GM23338 (cell line): ENCODE measurements around the gene GPR39. TPM values are rescaled to one million over a fixed set of nuclear protein-coding genes. Genes with fewer than 3 reads are reported as not detected.

Experiments used
- ATAC-seq: fragments of 200-7000 bp; cut with Tn5 transposase; 3 replicates; pipeline ENCODE4 v1.9.1; 2020
- DNase-seq: peaks from one replicate; pipeline ENCODE4 v3.0.0-alpha.2; 2015; ENCODE audit warnings: low spot score
- H2AFZ ChIP-seq: fragments of 200-600 bp; sonication (generic); 2 replicates; pipeline ENCODE4 v1.8.0; 2016; ENCODE audit warnings: antibody characterized with exemption, mild to moderate bottlenecking, moderate library complexity
- H3F3A ChIP-seq: fragments of 200-600 bp; sonication (generic); replicated peaks from 2 replicates; pipeline ENCODE4 v1.8.0; 2017; ENCODE audit warnings: antibody characterized with exemption, mixed run types, low read depth
- H3K27ac ChIP-seq: fragments of 200-600 bp; sonication (generic); 2 replicates; pipeline ENCODE4 v1.6.1; 2016; ENCODE audit warnings: low read depth
- H3K27me3 ChIP-seq: fragments of 200-600 bp; sonication (generic); 2 replicates; pipeline ENCODE4 v1.8.0; 2016; ENCODE audit warnings: mild to moderate bottlenecking, mixed run types, moderate library complexity; ENCODE audit not compliant: insufficient read depth
- H3K36me3 ChIP-seq: fragments of 200-600 bp; sonication (generic); 2 replicates; pipeline ENCODE4 v1.8.0; 2016; ENCODE audit warnings: mild to moderate bottlenecking; ENCODE audit not compliant: insufficient read depth
- H3K4me1 ChIP-seq: fragments of 200-600 bp; sonication (generic); 2 replicates; pipeline ENCODE4 v1.8.0; 2016; ENCODE audit warnings: mild to moderate bottlenecking, moderate library complexity; ENCODE audit not compliant: insufficient read depth
- H3K4me2 ChIP-seq: fragments of 200-600 bp; sonication (generic); 2 replicates; pipeline ENCODE4 v1.7.1; 2017; ENCODE audit warnings: mixed run types
- H3K4me3 ChIP-seq: fragments of 200-600 bp; sonication (generic); 2 replicates; pipeline ENCODE4 v1.6.1; 2016; ENCODE audit warnings: mixed run types
- H3K79me2 ChIP-seq: fragments of 200-600 bp; sonication (generic); replicated peaks from 2 replicates; pipeline ENCODE4 v1.8.0; 2017; ENCODE audit warnings: mild to moderate bottlenecking; ENCODE audit not compliant: insufficient read depth
- H3K9me2 ChIP-seq: fragments of 200-600 bp; sonication (generic); 2 replicates; pipeline ENCODE4 v1.8.0; 2017; ENCODE audit not compliant: insufficient read depth
- H4K20me1 ChIP-seq: fragments of 200-600 bp; sonication (generic); replicated peaks from 2 replicates; pipeline ENCODE4 v1.8.0; 2017; ENCODE audit warnings: mild to moderate bottlenecking; ENCODE audit not compliant: insufficient read depth
- H3K27ac Mint-ChIP-seq: 2 replicates; pipeline ENCODE4 v1.8.0; 2020; ENCODE audit warnings: inconsistent platforms, mild to moderate bottlenecking, moderate library complexity, mixed read lengths
- H3K27me3 Mint-ChIP-seq: 3 replicates; pipeline ENCODE4 v1.8.0; 2022; ENCODE audit warnings: low read depth, mild to moderate bottlenecking, moderate library complexity, mixed read lengths, inconsistent platforms; ENCODE audit not compliant: insufficient read depth, poor library complexity
- H3K36me3 Mint-ChIP-seq: 3 replicates; pipeline ENCODE4 v1.8.0; 2021; ENCODE audit warnings: low read depth, mild to moderate bottlenecking, inconsistent platforms, moderate library complexity, mixed read lengths
- H3K4me1 Mint-ChIP-seq: 3 replicates; pipeline ENCODE4 v1.8.0; 2020; ENCODE audit warnings: mild to moderate bottlenecking, inconsistent platforms, mixed read lengths
- H3K4me3 Mint-ChIP-seq: 3 replicates; pipeline ENCODE4 v1.8.0; 2021; ENCODE audit warnings: moderate library complexity, mild to moderate bottlenecking, inconsistent platforms, mixed read lengths
- H3K9me3 Mint-ChIP-seq: 3 replicates; pipeline ENCODE4 v1.8.0; 2020; ENCODE audit warnings: moderate library complexity, mild to moderate bottlenecking, inconsistent platforms, mixed read lengths
- CREB1 ChIP-seq: fragments of 250-450 bp; sonication (Bioruptor Pico); IDR thresholded peaks from 2 replicates; pipeline ENCODE4 v1.5.0; 2020; ENCODE audit warnings: low read depth, mild to moderate bottlenecking, moderate library complexity
- EZH2 ChIP-seq: fragments of 200-600 bp; sonication (generic); IDR thresholded peaks from one replicate; pipeline ENCODE4 v1.8.0; 2017; ENCODE audit warnings: antibody characterized with exemption, mild to moderate bottlenecking, low read depth; ENCODE audit not compliant: unreplicated experiment
- EZH2phosphoT487 ChIP-seq: fragments of 200-600 bp; sonication (generic); IDR thresholded peaks from one replicate; pipeline ENCODE4 v1.8.1; 2018; ENCODE audit warnings: antibody characterized with exemption; ENCODE audit not compliant: unreplicated experiment
- JUNB ChIP-seq: IDR thresholded peaks from one replicate; pipeline ENCODE4 v1.6.1; 2016; ENCODE audit warnings: antibody characterized with exemption; ENCODE audit not compliant: unreplicated experiment
- NANOG ChIP-seq: IDR thresholded peaks from 2 replicates; pipeline ENCODE4 v1.6.1; 2016; ENCODE audit warnings: antibody characterized with exemption, borderline replicate concordance
- POLR2AphosphoS5 ChIP-seq: IDR thresholded peaks from 2 replicates; pipeline ENCODE4 v1.6.1; 2016; ENCODE audit warnings: antibody characterized with exemption, low read depth
- STAT1 ChIP-seq: IDR thresholded peaks from one replicate; pipeline ENCODE4 v1.6.1; 2016; ENCODE audit warnings: antibody characterized with exemption; ENCODE audit not compliant: unreplicated experiment
- ZNF114 ChIP-seq: fragments of 250-450 bp; sonication (Bioruptor Pico); IDR thresholded peaks from 2 replicates; pipeline ENCODE4 v1.5.0; 2020; ENCODE audit warnings: mild to moderate bottlenecking, moderate library complexity
- ZNF331 ChIP-seq: fragments of 250-450 bp; sonication (Bioruptor Pico); IDR thresholded peaks from 2 replicates; pipeline ENCODE4 v1.5.0; 2020; ENCODE audit warnings: low read depth, mild to moderate bottlenecking, moderate library complexity
- ZNF462 ChIP-seq: fragments of 250-450 bp; sonication (Bioruptor Pico); IDR thresholded peaks from 2 replicates; pipeline ENCODE4 v1.5.0; 2020; ENCODE audit warnings: mild to moderate bottlenecking, moderate library complexity
- polyA plus RNA-seq: library from polyadenylated mRNA; unstranded; fragments of >200 nt; fragmentation: Nextera tagmentation; extraction: Ambion mirVana; gene quantifications from 2 replicates; pipeline ENCODE4 v1.2.1, GENCODE V29; 2016
- total RNA-seq: library from RNA; depleted of rRNA; stranded (reverse); fragments of >200 nt; shearing (Covaris generic); gene quantifications from 2 replicates; pipeline ENCODE4 v1.2.3, GENCODE V29; 2014
- TF ChIP-seq, protein P1 (sequence below): IDR thresholded peaks from one replicate; pipeline ENCODE4 v1.6.1; 2018; ENCODE audit warnings: antibody characterized with exemption; ENCODE audit not compliant: unreplicated experiment
- TF ChIP-seq, protein P2 (sequence below): IDR thresholded peaks from 2 replicates; pipeline ENCODE4 v1.6.1; 2016; ENCODE audit warnings: antibody characterized with exemption
- TF ChIP-seq, protein P3 (sequence below), 2 experiments: fragments of 200-600 bp in 1 of 2; sonication (generic) in 1 of 2; conservative IDR thresholded peaks; 2 replicates each; pipeline versions ENCODE4 v1.5.1 to v1.6.1; 2016 to 2017; ENCODE audit warnings: antibody characterized with exemption in 2 of 2, low read depth in 2 of 2, mild to moderate bottlenecking in 2 of 2, moderate library complexity in 1 of 2

Gene GPR39
- total and polyA plus RNA-seq, 2 experiments from 2014 or later, result 0.55 to 1.9 TPM

- Histone ChIP-seq H4K20me1 (no peaks in the 10 kb centered on the region), H3K79me2 (no peaks in the 10 kb centered on the region), H3K27ac (no peak overlapping the region), H3K4me1 (peaks cover 9% of the 10 kb centered on the region), H3K4me3 (no peak overlapping the region), H3K4me2 (no peak overlapping the region), H2AFZ (no peak overlapping the region), H3F3A (no peaks in the 10 kb centered on the region), H3K36me3 (no peaks in the 10 kb centered on the region), H3K27me3 (no peaks in the 10 kb centered on the region), H3K9me2 (peaks cover 8% of the 10 kb centered on the region; the same call in 1 of the 2 replicates)
- Mint-ChIP-seq H3K36me3 (no peaks in the 10 kb centered on the region), H3K4me1 (peaks cover 35% of the 10 kb centered on the region), H3K9me3 (no peaks in the 10 kb centered on the region; the same call in 2 of the 3 replicates), H3K27ac (no peak overlapping the region), H3K27me3 (peaks cover 3% of the 10 kb centered on the region), H3K4me3 (no peak overlapping the region)
- no peak for ATAC-seq
- no peak for DNase-seq
- TF ChIP-seq ZNF462 (CRISPR knock-in tag) (no peak), EZH2 (no peak), POLR2AphosphoS5 (no peak), EZH2phosphoT487 (no peak), CREB1 (CRISPR knock-in tag) (no peak), JUNB (no peak), NANOG (no peak), ZNF114 (CRISPR knock-in tag) (no peak), STAT1 (no peak), ZNF331 (CRISPR knock-in tag) (no peak)
- TF ChIP-seq, protein P1, sequence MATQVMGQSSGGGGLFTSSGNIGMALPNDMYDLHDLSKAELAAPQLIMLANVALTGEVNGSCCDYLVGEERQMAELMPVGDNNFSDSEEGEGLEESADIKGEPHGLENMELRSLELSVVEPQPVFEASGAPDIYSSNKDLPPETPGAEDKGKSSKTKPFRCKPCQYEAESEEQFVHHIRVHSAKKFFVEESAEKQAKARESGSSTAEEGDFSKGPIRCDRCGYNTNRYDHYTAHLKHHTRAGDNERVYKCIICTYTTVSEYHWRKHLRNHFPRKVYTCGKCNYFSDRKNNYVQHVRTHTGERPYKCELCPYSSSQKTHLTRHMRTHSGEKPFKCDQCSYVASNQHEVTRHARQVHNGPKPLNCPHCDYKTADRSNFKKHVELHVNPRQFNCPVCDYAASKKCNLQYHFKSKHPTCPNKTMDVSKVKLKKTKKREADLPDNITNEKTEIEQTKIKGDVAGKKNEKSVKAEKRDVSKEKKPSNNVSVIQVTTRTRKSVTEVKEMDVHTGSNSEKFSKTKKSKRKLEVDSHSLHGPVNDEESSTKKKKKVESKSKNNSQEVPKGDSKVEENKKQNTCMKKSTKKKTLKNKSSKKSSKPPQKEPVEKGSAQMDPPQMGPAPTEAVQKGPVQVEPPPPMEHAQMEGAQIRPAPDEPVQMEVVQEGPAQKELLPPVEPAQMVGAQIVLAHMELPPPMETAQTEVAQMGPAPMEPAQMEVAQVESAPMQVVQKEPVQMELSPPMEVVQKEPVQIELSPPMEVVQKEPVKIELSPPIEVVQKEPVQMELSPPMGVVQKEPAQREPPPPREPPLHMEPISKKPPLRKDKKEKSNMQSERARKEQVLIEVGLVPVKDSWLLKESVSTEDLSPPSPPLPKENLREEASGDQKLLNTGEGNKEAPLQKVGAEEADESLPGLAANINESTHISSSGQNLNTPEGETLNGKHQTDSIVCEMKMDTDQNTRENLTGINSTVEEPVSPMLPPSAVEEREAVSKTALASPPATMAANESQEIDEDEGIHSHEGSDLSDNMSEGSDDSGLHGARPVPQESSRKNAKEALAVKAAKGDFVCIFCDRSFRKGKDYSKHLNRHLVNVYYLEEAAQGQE, result no peak
- TF ChIP-seq, protein P2, sequence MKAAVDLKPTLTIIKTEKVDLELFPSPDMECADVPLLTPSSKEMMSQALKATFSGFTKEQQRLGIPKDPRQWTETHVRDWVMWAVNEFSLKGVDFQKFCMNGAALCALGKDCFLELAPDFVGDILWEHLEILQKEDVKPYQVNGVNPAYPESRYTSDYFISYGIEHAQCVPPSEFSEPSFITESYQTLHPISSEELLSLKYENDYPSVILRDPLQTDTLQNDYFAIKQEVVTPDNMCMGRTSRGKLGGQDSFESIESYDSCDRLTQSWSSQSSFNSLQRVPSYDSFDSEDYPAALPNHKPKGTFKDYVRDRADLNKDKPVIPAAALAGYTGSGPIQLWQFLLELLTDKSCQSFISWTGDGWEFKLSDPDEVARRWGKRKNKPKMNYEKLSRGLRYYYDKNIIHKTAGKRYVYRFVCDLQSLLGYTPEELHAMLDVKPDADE, result no peak
- TF ChIP-seq, protein P3, sequence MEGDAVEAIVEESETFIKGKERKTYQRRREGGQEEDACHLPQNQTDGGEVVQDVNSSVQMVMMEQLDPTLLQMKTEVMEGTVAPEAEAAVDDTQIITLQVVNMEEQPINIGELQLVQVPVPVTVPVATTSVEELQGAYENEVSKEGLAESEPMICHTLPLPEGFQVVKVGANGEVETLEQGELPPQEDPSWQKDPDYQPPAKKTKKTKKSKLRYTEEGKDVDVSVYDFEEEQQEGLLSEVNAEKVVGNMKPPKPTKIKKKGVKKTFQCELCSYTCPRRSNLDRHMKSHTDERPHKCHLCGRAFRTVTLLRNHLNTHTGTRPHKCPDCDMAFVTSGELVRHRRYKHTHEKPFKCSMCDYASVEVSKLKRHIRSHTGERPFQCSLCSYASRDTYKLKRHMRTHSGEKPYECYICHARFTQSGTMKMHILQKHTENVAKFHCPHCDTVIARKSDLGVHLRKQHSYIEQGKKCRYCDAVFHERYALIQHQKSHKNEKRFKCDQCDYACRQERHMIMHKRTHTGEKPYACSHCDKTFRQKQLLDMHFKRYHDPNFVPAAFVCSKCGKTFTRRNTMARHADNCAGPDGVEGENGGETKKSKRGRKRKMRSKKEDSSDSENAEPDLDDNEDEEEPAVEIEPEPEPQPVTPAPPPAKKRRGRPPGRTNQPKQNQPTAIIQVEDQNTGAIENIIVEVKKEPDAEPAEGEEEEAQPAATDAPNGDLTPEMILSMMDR (conservative IDR thresholded peaks at IDR 0.05; ENCODE audit: low read depth in 2 of 2), result no peak
These were observed 225.8 kb downstream of the GPR39 start for GRCh38 chr2:132642415-132642814.
